Activated CD8-positive, alpha-beta T cell treated with anti-CD3 and anti-CD28 coated beads, Interleukin-2, amount 10 ng/mL, durations not matched to agents 7 days and 5 days (primary cell): ENCODE measurements around the gene USP17L13. TPM values are rescaled to one million over a fixed set of nuclear protein-coding genes. Genes with fewer than 3 reads are reported as not detected.
"Not testable (repeated sequence)": the region's sequence is repeated elsewhere in the genome, so short reads cannot be mapped to it uniquely, and the experiment has no call there.

Experiments used
- ATAC-seq: fragments of 150-1000 bp; cut with Tn5 transposase; one replicate; pipeline ENCODE4 v1.10.0; 2021; ENCODE audit warnings: moderate library complexity
- CTCF ChIA-PET: fragments of 350-600 bp; sonication (Branson Sonifier 250); formaldehyde crosslinking; loops from one replicate; lab custom pipeline; 2021; ENCODE audit warnings: antibody characterized with exemption; lab: Charles Lee
- POLR2A ChIA-PET: fragments of 350-600 bp; sonication (Branson Sonifier 250); formaldehyde crosslinking; loops from one replicate; lab custom pipeline; 2021; ENCODE audit warnings: antibody characterized with exemption; lab: Charles Lee
- DNase-seq: peaks from one replicate; pipeline ENCODE4 v3.0.0-alpha.2; 2020
- H3K27ac Mint-ChIP-seq: one replicate; pipeline ENCODE4 v1.8.0; 2021; ENCODE audit warnings: mild to moderate bottlenecking, mixed read lengths
- H3K27me3 Mint-ChIP-seq: one replicate; pipeline ENCODE4 v1.8.0; 2021; ENCODE audit warnings: low read depth, mixed read lengths
- H3K36me3 Mint-ChIP-seq: one replicate; pipeline ENCODE4 v1.8.0; 2021; ENCODE audit warnings: low read depth, mixed read lengths
- H3K4me1 Mint-ChIP-seq: one replicate; pipeline ENCODE4 v1.8.0; 2021; ENCODE audit warnings: low read depth, mixed read lengths
- H3K4me3 Mint-ChIP-seq: one replicate; pipeline ENCODE4 v1.8.0; 2021; ENCODE audit warnings: mild to moderate bottlenecking, mixed read lengths
- H3K9me3 Mint-ChIP-seq: one replicate; pipeline ENCODE4 v1.8.0; 2022; ENCODE audit warnings: mixed read lengths; ENCODE audit not compliant: insufficient read depth
- total RNA-seq, 2 experiments: library from RNA; stranded (reverse); gene quantifications; one replicate each; pipeline ENCODE4 v1.2.3, GENCODE V29; 2021

Gene USP17L13, protein sequence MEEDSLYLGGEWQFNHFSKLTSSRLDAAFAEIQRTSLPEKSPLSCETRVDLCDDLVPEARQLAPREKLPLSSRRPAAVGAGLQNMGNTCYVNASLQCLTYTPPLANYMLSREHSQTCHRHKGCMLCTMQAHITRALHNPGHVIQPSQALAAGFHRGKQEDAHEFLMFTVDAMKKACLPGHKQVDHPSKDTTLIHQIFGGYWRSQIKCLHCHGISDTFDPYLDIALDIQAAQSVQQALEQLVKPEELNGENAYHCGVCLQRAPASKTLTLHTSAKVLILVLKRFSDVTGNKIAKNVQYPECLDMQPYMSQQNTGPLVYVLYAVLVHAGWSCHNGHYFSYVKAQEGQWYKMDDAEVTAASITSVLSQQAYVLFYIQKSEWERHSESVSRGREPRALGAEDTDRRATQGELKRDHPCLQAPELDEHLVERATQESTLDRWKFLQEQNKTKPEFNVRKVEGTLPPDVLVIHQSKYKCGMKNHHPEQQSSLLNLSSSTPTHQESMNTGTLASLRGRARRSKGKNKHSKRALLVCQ
- total RNA-seq: not detected

GRCh38 chr4:9224596-9224995, at the start of gene USP17L13:
Gene USP17L13, plus strand, starts transcription at chr4:9224896. Its CDS starts 0 bp downstream, at chr4:9224896.
- DNase-seq, H3K4me1 Mint-ChIP-seq, ATAC-seq, H3K9me3 Mint-ChIP-seq, H3K27ac Mint-ChIP-seq, CTCF ChIA-PET, POLR2A ChIA-PET, H3K4me3 Mint-ChIP-seq, H3K27me3 Mint-ChIP-seq, H3K36me3 Mint-ChIP-seq: not testable (repeated sequence)

DNA sequence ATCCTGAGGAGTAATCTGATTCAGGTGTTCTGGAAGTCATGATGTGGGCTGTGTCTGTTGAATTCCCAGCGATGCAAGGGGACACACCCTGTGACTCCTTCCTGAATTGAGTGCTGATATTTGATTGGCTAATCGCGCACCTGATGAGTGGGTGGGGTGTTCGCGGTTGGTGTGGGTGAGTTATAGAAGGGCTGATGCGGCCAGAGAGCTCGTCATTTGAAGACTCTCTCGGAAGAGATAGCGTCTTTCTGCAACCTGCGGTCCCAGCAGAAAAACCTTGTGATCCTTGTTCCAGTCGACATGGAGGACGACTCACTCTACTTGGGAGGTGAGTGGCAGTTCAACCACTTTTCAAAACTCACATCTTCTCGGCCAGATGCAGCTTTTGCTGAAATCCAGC, 14.3 kb upstream of the USP17L13 start, which contains the start of gene USP17L10:
USP17L10 (plus strand) TSS at position 301 of the 400 bp plus-strand sequence; CDS start at position 301, 0 bp downstream.
- H3K27me3 Mint-ChIP-seq, POLR2A ChIA-PET, H3K9me3 Mint-ChIP-seq, H3K4me3 Mint-ChIP-seq, H3K4me1 Mint-ChIP-seq, CTCF ChIA-PET, DNase-seq, H3K36me3 Mint-ChIP-seq, ATAC-seq, H3K27ac Mint-ChIP-seq: not testable (repeated sequence)

DNA sequence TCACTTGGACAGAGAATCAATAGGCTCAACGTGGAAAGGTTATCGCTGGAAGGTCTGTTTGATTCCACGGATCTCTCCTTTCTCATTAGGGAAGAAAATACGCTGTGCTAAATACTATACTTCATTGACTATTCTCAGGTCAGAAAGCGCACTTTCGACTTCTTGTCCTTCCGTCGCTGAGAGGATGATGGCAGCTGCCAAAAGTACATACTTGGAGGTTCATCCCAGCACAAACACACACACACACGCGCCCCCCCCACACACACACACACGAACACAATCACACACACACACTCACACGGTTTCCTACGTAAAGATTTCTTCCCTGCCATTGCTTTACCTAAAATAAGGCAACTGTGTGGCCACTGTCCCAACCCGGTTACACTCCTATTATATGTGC, 10.0 kb upstream of the USP17L13 start:
- POLR2A ChIA-PET, H3K4me3 Mint-ChIP-seq, ATAC-seq, H3K27ac Mint-ChIP-seq, H3K36me3 Mint-ChIP-seq, H3K27me3 Mint-ChIP-seq, DNase-seq, H3K9me3 Mint-ChIP-seq, CTCF ChIA-PET, H3K4me1 Mint-ChIP-seq: not testable (repeated sequence)

DNA sequence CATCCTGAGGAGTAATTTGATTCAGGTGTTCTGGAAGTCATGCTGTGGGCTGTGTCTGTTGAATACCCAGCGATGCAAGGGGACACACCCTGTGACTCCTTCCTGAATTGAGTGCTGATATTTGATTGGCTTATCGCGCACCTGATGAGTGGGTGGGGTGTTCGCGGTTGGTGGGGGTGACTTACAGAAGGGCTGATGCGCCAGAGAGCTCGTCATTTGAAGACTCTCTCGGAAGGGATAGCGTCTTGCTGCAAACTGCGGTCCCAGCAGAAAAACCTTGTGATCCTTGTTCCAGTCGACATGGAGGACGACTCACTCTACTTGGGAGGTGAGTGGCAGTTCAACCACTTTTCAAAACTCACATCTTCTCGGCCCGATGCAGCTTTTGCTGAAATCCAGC, 9.6 kb upstream of the USP17L13 start, which contains the start of gene USP17L11:
USP17L11 (plus strand) TSS at position 301 of the 400 bp plus-strand sequence; CDS start at position 301, 0 bp downstream.
- H3K4me3 Mint-ChIP-seq, H3K4me1 Mint-ChIP-seq, POLR2A ChIA-PET, H3K36me3 Mint-ChIP-seq, H3K27ac Mint-ChIP-seq, CTCF ChIA-PET, H3K27me3 Mint-ChIP-seq, ATAC-seq, H3K9me3 Mint-ChIP-seq, DNase-seq: not testable (repeated sequence)

GRCh38 chr4:9219852-9220251, 4.8 kb upstream of the USP17L13 start, which contains the start of gene USP17L12:
Gene USP17L12, plus strand, starts transcription at chr4:9220152. Its CDS starts 0 bp downstream, at chr4:9220152.
- H3K27ac Mint-ChIP-seq, H3K27me3 Mint-ChIP-seq, POLR2A ChIA-PET, H3K36me3 Mint-ChIP-seq, CTCF ChIA-PET, H3K4me3 Mint-ChIP-seq, H3K4me1 Mint-ChIP-seq, ATAC-seq, DNase-seq, H3K9me3 Mint-ChIP-seq: not testable (repeated sequence)

GRCh38 chr4:9230249-9230648, 5.6 kb downstream of the USP17L13 start:
- H3K36me3 Mint-ChIP-seq, H3K27ac Mint-ChIP-seq, H3K27me3 Mint-ChIP-seq, POLR2A ChIA-PET, H3K4me3 Mint-ChIP-seq, ATAC-seq, H3K4me1 Mint-ChIP-seq, H3K9me3 Mint-ChIP-seq, DNase-seq, CTCF ChIA-PET: not testable (repeated sequence)

DNA sequence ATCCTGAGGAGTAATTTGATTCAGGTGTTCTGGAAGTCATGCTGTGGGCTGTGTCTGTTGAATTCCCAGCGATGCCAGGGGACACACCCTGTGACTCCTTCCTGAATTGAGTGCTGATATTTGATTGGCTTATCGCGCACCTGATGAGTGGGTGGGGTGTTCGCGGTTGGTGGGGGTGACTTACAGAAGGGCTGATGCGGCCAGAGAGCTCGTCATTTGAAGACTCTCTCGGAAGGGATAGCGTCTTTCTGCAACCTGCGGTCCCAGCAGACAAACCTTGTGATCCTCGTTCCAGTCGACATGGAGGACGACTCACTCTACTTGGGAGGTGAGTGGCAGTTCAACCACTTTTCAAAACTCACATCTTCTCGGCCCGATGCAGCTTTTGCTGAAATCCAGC, 9.4 kb downstream of the USP17L13 start, which contains the start of gene USP17L15:
USP17L15 (plus strand) TSS at position 301 of the 400 bp plus-strand sequence; CDS start at position 301, 0 bp downstream.
- CTCF ChIA-PET, ATAC-seq, DNase-seq, H3K9me3 Mint-ChIP-seq, H3K27me3 Mint-ChIP-seq, H3K4me3 Mint-ChIP-seq, H3K27ac Mint-ChIP-seq, H3K4me1 Mint-ChIP-seq, POLR2A ChIA-PET, H3K36me3 Mint-ChIP-seq: not testable (repeated sequence)

DNA sequence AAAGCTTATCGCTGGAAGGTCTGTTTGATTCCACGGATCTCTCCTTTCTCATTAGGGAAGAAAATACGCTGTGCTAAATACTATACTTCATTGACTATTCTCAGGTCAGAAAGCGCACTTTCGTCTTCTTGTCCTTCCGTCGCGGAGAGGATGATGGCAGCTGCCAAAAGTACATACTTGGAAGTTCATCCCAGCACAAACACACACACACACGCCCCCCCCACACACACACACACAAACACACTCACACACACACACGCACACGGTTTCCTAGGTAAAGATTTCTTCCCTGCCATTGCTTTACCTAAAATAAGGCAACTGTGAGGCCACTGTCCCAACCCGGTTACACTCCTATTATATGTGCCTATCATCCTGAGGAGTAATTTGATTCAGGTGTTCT, 13.8 kb downstream of the USP17L13 start:
- DNase-seq, H3K4me3 Mint-ChIP-seq, ATAC-seq, H3K36me3 Mint-ChIP-seq, CTCF ChIA-PET, H3K27me3 Mint-ChIP-seq, H3K4me1 Mint-ChIP-seq, H3K9me3 Mint-ChIP-seq, POLR2A ChIA-PET, H3K27ac Mint-ChIP-seq: not testable (repeated sequence)

- H3K27me3 Mint-ChIP-seq, CTCF ChIA-PET, H3K27ac Mint-ChIP-seq, POLR2A ChIA-PET, H3K4me1 Mint-ChIP-seq, ATAC-seq, H3K9me3 Mint-ChIP-seq, DNase-seq, H3K4me3 Mint-ChIP-seq, H3K36me3 Mint-ChIP-seq: not testable (repeated sequence)
Observed at GRCh38 chr4:9243579-9243978, 18.9 kb downstream of the USP17L13 start, which contains the start of gene USP17L17. Gene USP17L17, plus strand, starts transcription at chr4:9243879. Its CDS starts 0 bp downstream, at chr4:9243879.

GRCh38 chr4:9247953-9248680, 23.4 kb downstream of the USP17L13 start, which contains the start of gene USP17L18:
Gene USP17L18, plus strand, starts transcription at chr4:9248630. Its CDS starts 0 bp downstream, at chr4:9248630.
- CTCF ChIA-PET, H3K27ac Mint-ChIP-seq, H3K4me1 Mint-ChIP-seq, H3K4me3 Mint-ChIP-seq, ATAC-seq, POLR2A ChIA-PET, H3K9me3 Mint-ChIP-seq, H3K36me3 Mint-ChIP-seq, H3K27me3 Mint-ChIP-seq: not testable (repeated sequence)
- peak; percentile 14 for DNase-seq

- CTCF ChIA-PET, ATAC-seq, H3K4me3 Mint-ChIP-seq, POLR2A ChIA-PET, H3K27me3 Mint-ChIP-seq, H3K27ac Mint-ChIP-seq, H3K9me3 Mint-ChIP-seq, DNase-seq, H3K36me3 Mint-ChIP-seq, H3K4me1 Mint-ChIP-seq: not testable (repeated sequence)
Observed at GRCh38 chr4:9253078-9253477, 28.4 kb downstream of the USP17L13 start, which contains the start of gene USP17L19. Gene USP17L19, plus strand, starts transcription at chr4:9253378. Its CDS starts 0 bp downstream, at chr4:9253378.
